Breast epithelium (tissue), 4 donors: ENCODE data around the gene ELF4. TPM values are rescaled to one million over a fixed set of nuclear protein-coding genes. Genes with fewer than 3 reads are reported as not detected.

Experiments
- DNase-seq, 2 donors: peaks; one replicate each; pipeline ENCODE4 v3.0.0-alpha.2; 2019; ENCODE audit warnings: low spot score in 2 of 2
- H3K27ac ChIP-seq, 2 donors: fragments of 200-600 bp; sonication (generic) in 1 of 2; one replicate each; pipeline ENCODE4 v1.5.1; 2016 to 2019; ENCODE audit warnings: mild to moderate bottlenecking in 1 of 2
- H3K27me3 ChIP-seq, 2 donors: fragments of 200-600 bp; sonication (generic) in 1 of 2; one replicate each; pipeline versions ENCODE4 v1.5.1 to v1.6.0; 2017 to 2019; ENCODE audit warnings: control low read depth in 1 of 2, mild to moderate bottlenecking in 1 of 2
- H3K36me3 ChIP-seq: fragments of 200-600 bp; one replicate; pipeline ENCODE4 v1.5.1; 2019
- H3K4me1 ChIP-seq, 2 donors: fragments of 200-600 bp; sonication (generic); one replicate each; pipeline ENCODE4 v1.5.1; 2016 to 2019; ENCODE audit warnings: control low read depth in 1 of 2
- H3K4me3 ChIP-seq, 3 donors: fragments of 200-600 bp; sonication (generic); 1 replicate in 2 of 3; 2 replicates in 1 of 3; pipeline ENCODE4 v1.5.1; 2016 to 2019; ENCODE audit warnings: mild to moderate bottlenecking in 3 of 3, moderate library complexity in 2 of 3
- H3K9me3 ChIP-seq, 2 donors: fragments of 200-600 bp; sonication (generic) in 1 of 2; one replicate each; pipeline ENCODE4 v1.5.1; 2016 to 2019; ENCODE audit warnings: control low read depth in 1 of 2
- POLR2A ChIP-seq: fragments of 450-650 bp; IDR thresholded peaks from one replicate; pipeline ENCODE4 v1.6.1; 2016; ENCODE audit warnings: antibody characterized with exemption, mild to moderate bottlenecking, moderate library complexity
- POLR2AphosphoS5 ChIP-seq, 3 donors: sonication (generic); formaldehyde crosslinking; IDR thresholded peaks; one replicate each; pipeline ENCODE4 v1.6.1; 2017; ENCODE audit warnings: antibody characterized with exemption in 3 of 3
- intact Hi-C: fragments of 100-400 bp; cut with DNase I; formaldehyde crosslinking; loops from one replicate; pipeline ENCODE4 v1.15.1; 2023; ENCODE audit warnings: low total_unique reads
- total RNA-seq, 3 donors: library from RNA; depleted of rRNA; stranded (reverse); fragments of >200 nt; gene quantifications; one replicate each; pipeline ENCODE4 v1.1.0, GENCODE V29; 2016
- TF ChIP-seq, protein P1 (sequence below), 3 donors: fragments of 450-650 bp; IDR thresholded peaks; one replicate each; pipeline ENCODE4 v1.5.1; 2016 to 2017; ENCODE audit warnings: antibody characterized with exemption in 3 of 3, mild to moderate bottlenecking in 3 of 3, moderate library complexity in 3 of 3

The ELF4 gene
- total RNA-seq, 3 donors from 2014 or later: 5.3 to 10.7 (median 9.2) TPM

DNA sequence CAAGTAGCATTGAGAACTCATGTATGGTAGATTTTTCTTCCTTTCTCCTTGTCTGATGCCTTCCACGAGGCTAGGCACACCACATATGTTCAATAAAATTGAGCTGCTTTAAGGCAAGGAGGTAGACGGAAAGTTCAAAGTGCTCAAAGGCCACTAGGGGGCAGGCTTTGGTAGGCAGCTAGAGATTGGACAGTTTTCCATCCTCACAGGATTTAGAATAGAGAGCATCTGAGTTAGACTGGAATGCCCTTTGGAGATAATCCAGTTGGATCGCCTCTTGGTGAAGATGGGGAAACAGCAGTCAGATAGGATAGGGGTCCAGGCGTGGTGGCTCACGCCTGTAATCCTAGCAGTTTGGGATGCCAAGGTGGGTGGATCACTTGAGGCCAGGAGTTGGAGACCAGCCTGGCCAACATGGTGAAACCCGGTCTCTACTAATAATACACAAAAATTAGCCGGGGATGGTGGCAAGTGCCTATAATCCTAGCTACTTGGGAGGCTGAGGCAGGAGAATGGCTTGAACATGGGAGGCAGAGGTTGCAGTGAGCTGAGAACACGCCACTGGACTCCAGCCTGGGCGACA lies 30.4 kb downstream of the ELF4 start:
- Histone ChIP-seq H3K4me1 (no peaks in the 10 kb centered on the region), H3K27ac (no peak overlapping the region), H3K9me3 (no peaks in the 10 kb centered on the region), H3K27me3 (peaks cover 0 to 13% of the 10 kb centered on the region in 2 donors), H3K36me3 (no peaks in the 10 kb centered on the region), H3K4me3 (no peak overlapping the region)
- intact Hi-C loops: no loop called here
- peak in 1 of 2 donors; percentile 31 for DNase-seq
- TF ChIP-seq POLR2A (no peak), POLR2AphosphoS5 (IDR thresholded peaks at IDR 0.05) (no peak)
- TF ChIP-seq, protein P1, sequence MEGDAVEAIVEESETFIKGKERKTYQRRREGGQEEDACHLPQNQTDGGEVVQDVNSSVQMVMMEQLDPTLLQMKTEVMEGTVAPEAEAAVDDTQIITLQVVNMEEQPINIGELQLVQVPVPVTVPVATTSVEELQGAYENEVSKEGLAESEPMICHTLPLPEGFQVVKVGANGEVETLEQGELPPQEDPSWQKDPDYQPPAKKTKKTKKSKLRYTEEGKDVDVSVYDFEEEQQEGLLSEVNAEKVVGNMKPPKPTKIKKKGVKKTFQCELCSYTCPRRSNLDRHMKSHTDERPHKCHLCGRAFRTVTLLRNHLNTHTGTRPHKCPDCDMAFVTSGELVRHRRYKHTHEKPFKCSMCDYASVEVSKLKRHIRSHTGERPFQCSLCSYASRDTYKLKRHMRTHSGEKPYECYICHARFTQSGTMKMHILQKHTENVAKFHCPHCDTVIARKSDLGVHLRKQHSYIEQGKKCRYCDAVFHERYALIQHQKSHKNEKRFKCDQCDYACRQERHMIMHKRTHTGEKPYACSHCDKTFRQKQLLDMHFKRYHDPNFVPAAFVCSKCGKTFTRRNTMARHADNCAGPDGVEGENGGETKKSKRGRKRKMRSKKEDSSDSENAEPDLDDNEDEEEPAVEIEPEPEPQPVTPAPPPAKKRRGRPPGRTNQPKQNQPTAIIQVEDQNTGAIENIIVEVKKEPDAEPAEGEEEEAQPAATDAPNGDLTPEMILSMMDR (IDR thresholded peaks at IDR 0.05): peak; percentile 37 to 68 (median 62)

DNA sequence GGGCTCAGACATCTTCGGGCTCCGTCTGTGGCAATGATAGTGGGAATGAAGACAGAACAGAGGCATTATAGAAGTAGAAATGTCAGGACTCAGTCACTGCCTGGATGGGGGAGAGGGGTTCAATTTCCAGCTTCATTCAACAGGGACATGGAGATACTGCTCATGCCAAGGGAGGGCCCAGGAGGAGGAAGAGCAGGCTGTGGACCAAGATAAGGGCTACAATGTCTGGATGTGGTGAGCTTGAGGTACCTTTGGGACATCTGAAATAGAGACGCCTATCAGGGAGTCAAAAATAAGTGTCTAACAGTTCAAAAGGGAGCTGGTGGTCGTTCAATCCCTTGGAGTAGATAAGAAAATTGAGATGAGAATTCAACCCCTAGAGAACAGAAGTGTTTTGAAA lies 34.5 kb downstream of the ELF4 start:
- no peaks in the 10 kb centered on the region for H3K4me1 ChIP-seq
- no peaks in the 10 kb centered on the region for H3K9me3 ChIP-seq
- TF ChIP-seq POLR2AphosphoS5 (IDR thresholded peaks at IDR 0.05): no peak
- no peak for TF ChIP-seq POLR2A
- TF ChIP-seq, protein P1 (IDR thresholded peaks at IDR 0.05): no peak
- H3K36me3 ChIP-seq: no peaks in the 10 kb centered on the region
- H3K4me3 ChIP-seq: no peak overlapping the region
- peaks cover 0 to 8% of the 10 kb centered on the region in 2 donors for H3K27me3 ChIP-seq
- intact Hi-C loops: no loop called here
- H3K27ac ChIP-seq: no peak overlapping the region
- DNase-seq: no peak

DNA sequence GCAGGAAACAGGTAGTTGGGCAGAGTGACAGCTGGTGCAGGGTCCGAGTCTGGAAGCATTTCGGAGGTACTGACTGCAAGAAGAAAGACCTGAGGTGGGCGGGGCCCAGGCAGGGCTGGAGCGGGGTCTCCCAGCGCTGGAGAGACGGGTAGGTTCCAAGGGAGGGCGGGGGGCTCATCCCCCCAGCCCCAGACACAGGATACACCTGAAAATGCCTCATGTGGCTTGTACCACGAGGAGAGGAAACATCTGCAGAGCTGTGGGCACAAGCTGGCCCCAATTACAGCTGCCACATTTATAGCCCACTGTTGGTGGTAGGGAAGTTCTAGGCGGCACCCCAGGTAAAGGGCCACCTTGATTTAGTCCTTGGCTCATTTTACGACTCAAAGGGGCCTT lies 38.0 kb downstream of the ELF4 start:
- Histone ChIP-seq H3K27ac (no peak overlapping the region), H3K27me3 (peaks cover 0 to 8% of the 10 kb centered on the region in 2 donors), H3K4me3 (no peak overlapping the region), H3K36me3 (no peaks in the 10 kb centered on the region), H3K9me3 (no peaks in the 10 kb centered on the region), H3K4me1 (no peaks in the 10 kb centered on the region)
- intact Hi-C loops: no loop called here
- DNase-seq: no peak
- TF ChIP-seq POLR2A (no peak), POLR2AphosphoS5 (IDR thresholded peaks at IDR 0.05) (no peak)
- TF ChIP-seq, protein P1 (IDR thresholded peaks at IDR 0.05): no peak

DNA sequence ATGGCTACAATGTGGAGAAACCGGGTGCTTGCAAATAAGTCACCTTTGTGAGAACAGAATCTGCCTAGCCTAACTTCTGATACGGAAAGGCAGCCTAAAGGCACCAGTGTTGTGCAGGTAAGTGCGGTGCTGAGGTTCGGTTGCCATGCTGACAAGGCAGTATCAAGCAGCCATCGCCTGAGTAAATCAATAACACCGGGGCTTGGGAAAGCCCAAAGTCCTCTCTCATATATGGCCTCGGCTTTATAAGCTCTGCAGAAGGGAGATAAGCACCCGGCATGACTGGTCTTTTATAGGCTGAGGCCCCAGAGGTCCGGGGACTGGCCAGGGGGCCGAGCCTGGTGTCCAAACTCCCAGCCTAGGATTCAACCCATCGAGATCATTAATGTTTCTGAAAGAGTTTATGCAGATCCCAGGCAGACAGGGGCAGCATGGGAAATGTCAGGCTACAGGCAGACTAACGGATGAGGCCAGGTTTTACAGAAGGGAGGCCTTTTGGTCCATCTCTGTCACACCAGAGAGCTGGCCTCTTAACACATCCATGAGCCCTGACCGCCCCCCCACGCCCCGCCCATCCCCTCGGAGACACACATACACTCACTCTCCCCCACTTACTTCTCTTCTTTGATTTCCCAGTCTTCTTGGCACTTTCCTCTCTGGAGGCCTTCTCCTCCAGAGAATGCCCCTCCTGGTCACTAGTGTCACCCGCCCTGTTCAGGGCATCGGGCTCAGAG lies 38.5 kb downstream of the ELF4 start:
- DNase-seq: no peak
- Histone ChIP-seq H3K9me3 (no peaks in the 10 kb centered on the region), H3K4me3 (no peak overlapping the region), H3K27ac (no peak overlapping the region), H3K27me3 (peaks cover 0 to 8% of the 10 kb centered on the region in 2 donors), H3K4me1 (no peaks in the 10 kb centered on the region), H3K36me3 (no peaks in the 10 kb centered on the region)
- TF ChIP-seq POLR2AphosphoS5 (IDR thresholded peaks at IDR 0.05): no peak
- no peak for TF ChIP-seq POLR2A
- TF ChIP-seq, protein P1 (IDR thresholded peaks at IDR 0.05): no peak
- intact Hi-C loops: no loop called here

DNA sequence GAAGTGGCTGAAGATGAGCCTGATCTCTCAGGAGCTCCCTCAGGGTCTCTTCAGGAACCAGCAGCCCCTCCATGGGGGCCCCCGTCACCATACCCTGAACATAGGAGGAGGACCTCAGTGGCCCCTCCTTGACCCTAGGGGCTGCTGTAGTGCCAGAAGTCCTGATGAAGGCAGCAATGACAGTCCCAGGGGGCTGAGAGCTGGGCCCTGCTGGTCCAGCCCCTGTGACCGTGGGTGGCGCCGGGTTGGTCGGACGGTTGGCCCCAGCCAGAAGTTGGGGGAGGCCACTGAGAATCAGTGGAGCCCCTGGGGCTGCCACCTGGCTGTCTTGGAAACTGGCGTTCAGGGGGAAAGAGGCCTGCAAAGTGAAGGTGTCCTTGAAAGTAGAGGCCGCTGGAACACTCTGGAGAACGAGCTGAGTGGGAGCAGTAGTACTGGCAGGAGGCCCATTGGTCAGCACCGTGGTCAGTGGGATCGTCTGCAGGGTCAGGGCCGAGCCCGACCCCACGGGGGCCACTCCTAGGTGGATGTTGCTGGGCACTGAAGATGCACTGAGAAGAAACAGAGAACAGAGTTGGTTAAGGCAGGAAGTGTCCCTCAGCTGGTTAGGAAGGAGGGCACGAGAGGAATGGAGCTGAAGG lies 43.2 kb downstream of the ELF4 start:
- Histone ChIP-seq H3K36me3 (peaks cover 4% of the 10 kb centered on the region), H3K27me3 (peaks cover 0 to 5% of the 10 kb centered on the region in 2 donors), H3K4me1 (no peaks in the 10 kb centered on the region), H3K4me3 (no peak overlapping the region), H3K27ac (no peak overlapping the region), H3K9me3 (no peaks in the 10 kb centered on the region)
- intact Hi-C loops: no loop called here
- no peak for DNase-seq
- TF ChIP-seq POLR2A: no peak
- TF ChIP-seq POLR2AphosphoS5 (IDR thresholded peaks at IDR 0.05): no peak
- TF ChIP-seq, protein P1 (IDR thresholded peaks at IDR 0.05): no peak
